ENCODE results near the gene CYTH4.

- TF ChIP-seq POLR2AphosphoS5 (IDR thresholded peaks at IDR 0.05; ENCODE audit: low read depth, low read length): no peak
- TF ChIP-seq, protein P1, sequence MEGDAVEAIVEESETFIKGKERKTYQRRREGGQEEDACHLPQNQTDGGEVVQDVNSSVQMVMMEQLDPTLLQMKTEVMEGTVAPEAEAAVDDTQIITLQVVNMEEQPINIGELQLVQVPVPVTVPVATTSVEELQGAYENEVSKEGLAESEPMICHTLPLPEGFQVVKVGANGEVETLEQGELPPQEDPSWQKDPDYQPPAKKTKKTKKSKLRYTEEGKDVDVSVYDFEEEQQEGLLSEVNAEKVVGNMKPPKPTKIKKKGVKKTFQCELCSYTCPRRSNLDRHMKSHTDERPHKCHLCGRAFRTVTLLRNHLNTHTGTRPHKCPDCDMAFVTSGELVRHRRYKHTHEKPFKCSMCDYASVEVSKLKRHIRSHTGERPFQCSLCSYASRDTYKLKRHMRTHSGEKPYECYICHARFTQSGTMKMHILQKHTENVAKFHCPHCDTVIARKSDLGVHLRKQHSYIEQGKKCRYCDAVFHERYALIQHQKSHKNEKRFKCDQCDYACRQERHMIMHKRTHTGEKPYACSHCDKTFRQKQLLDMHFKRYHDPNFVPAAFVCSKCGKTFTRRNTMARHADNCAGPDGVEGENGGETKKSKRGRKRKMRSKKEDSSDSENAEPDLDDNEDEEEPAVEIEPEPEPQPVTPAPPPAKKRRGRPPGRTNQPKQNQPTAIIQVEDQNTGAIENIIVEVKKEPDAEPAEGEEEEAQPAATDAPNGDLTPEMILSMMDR (IDR thresholded peaks at IDR 0.05 in 2 of 3, conservative IDR thresholded peaks at IDR 0.05 in 1 of 3; ENCODE audit: borderline replicate concordance in 1 of 3, insufficient read depth in 1 of 3, low read depth in 2 of 3, low read length in 2 of 3): no peak
- no peak for TF ChIP-seq YY1 (IDR thresholded peaks at IDR 0.05; ENCODE audit: extremely low read depth, insufficient replicate concordance, low read depth, low read length)
- no peak for TF ChIP-seq ZFX (IDR thresholded peaks at IDR 0.05)
- TF ChIP-seq POLR2A (IDR thresholded peaks at IDR 0.05; ENCODE audit: borderline replicate concordance, extremely low read depth, insufficient read depth, insufficient read length): no peak
- no peak for TF ChIP-seq JUND (IDR thresholded peaks at IDR 0.05)
These were observed 70.2 kb downstream of the CYTH4 start for GRCh38 chr22:37352481-37352880.

Data from HCT116 (cell line).